Common myeloid progenitor, CD34-positive (primary cell): ENCODE results near the gene TTC34.

Source experiments
- CTCF ChIA-PET: fragments of 350-600 bp; sonication (Branson Sonifier 250); formaldehyde crosslinking; loops from one replicate; lab custom pipeline; 2021; ENCODE audit warnings: antibody characterized with exemption; lab: Charles Lee
- POLR2A ChIA-PET: fragments of 350-600 bp; sonication (Branson Sonifier 250); formaldehyde crosslinking; loops from one replicate; lab custom pipeline; 2021; ENCODE audit warnings: antibody characterized with exemption; lab: Charles Lee
- DNase-seq, 3 donors: peaks; one replicate each; pipeline versions ENCODE4 v3.0.0 to v3.0.0-alpha.2; 2013
- H3K27ac ChIP-seq, 2 experiments: 1 replicate in 1 of 2; 2 replicates in 1 of 2; pipeline ENCODE4 v1.7.0; 2013; ENCODE audit warnings: inconsistent platforms in 2 of 2, low read length in 2 of 2, mild to moderate bottlenecking in 2 of 2, low read depth in 1 of 2, moderate library complexity in 1 of 2; ENCODE audit not compliant: severe bottlenecking in 2 of 2, insufficient read depth in 1 of 2, poor library complexity in 1 of 2
- H3K27me3 ChIP-seq, 5 experiments: replicated peaks in 2 of 5; 1 replicate in 3 of 5; 2 replicates in 2 of 5; pipeline versions ENCODE4 v1.6.1 to v1.7.0; 2013; ENCODE audit warnings: low read length in 4 of 5, mild to moderate bottlenecking in 2 of 5, moderate library complexity in 2 of 5, inconsistent platforms in 1 of 5; ENCODE audit not compliant: insufficient read depth in 5 of 5, control insufficient read depth in 4 of 5
- H3K36me3 ChIP-seq, 4 experiments: 1 replicate in 2 of 4; 2 replicates in 2 of 4; pipeline versions ENCODE4 v1.6.1 to v1.7.0; 2013; ENCODE audit warnings: low read length in 3 of 4, control low read depth in 1 of 4, mild to moderate bottlenecking in 1 of 4; ENCODE audit not compliant: control insufficient read depth in 4 of 4, insufficient read depth in 4 of 4
- H3K4me1 ChIP-seq, 4 experiments: 1 replicate in 3 of 4; 2 replicates in 1 of 4; pipeline versions ENCODE4 v1.6.1 to v1.7.1; 2013; ENCODE audit warnings: low read length in 3 of 4, mild to moderate bottlenecking in 3 of 4, control low read depth in 1 of 4, inconsistent platforms in 1 of 4, moderate library complexity in 1 of 4; ENCODE audit not compliant: control insufficient read depth in 4 of 4, insufficient read depth in 4 of 4; ENCODE audit errors: control extremely low read depth in 1 of 4
- H3K4me3 ChIP-seq, 7 experiments: 1 replicate in 4 of 7; 2 replicates in 3 of 7; pipeline versions ENCODE4 v1.5.1 to v1.7.0; 2013; ENCODE audit warnings: mild to moderate bottlenecking in 7 of 7, low read length in 6 of 7, moderate library complexity in 6 of 7, inconsistent platforms in 2 of 7, low read depth in 2 of 7, control low read depth in 1 of 7; ENCODE audit not compliant: insufficient read depth in 4 of 7, control insufficient read depth in 1 of 7; ENCODE audit errors: extremely low read depth in 1 of 7
- H3K9me3 ChIP-seq, 5 experiments: 1 replicate in 4 of 5; 2 replicates in 1 of 5; pipeline versions ENCODE4 v1.6.1 to v1.7.1; 2013; ENCODE audit warnings: low read length in 4 of 5, mild to moderate bottlenecking in 2 of 5, inconsistent platforms in 1 of 5, low read depth in 1 of 5, moderate library complexity in 1 of 5; ENCODE audit not compliant: control insufficient read depth in 4 of 5, insufficient read depth in 2 of 5; ENCODE audit errors: control extremely low read depth in 1 of 5
- WGBS: methylation state at CpG from one replicate; pipeline ENCODE4 v1.1.5; 2013; ENCODE audit not compliant: insufficient coverage; 5-methylcytosine and 5-hydroxymethylcytosine counted together

The TTC34 gene

DNA sequence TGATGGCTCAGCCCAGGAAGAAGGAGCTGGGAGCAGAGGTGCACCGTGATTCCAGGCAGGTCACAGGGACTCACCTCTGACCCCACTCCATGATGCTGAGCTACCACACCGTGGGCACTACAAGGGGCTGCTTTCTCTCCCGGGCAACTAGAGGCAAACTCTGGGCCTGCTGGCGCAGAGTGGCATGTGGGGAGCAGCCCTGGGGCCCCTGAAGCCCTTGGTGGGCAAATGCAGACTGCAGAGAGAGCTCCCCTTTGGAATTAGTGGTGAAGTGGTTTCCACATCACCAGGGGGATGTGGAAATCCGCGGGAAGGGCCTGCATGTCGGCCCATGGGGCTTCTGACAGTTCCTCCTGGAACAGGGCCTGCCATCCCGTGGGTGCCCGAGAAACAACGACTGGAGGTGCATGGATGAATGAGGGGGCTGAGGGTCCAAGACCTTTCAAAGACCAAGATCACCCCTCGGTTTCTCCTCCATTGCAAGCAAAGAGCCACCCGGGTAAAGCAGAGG, 156.8 kb downstream of the TTC34 start:
- Histone ChIP-seq H3K4me3 (no peak overlapping the region), H3K36me3 (no peaks in the 10 kb centered on the region), H3K9me3 (peaks cover 0 to 29% (median 19%) of the 10 kb centered on the region in 5 experiments), H3K27ac (no peak overlapping the region), H3K4me1 (peaks cover 0 to 23% (median 20%) of the 10 kb centered on the region in 4 experiments), H3K27me3 (peaks cover 0 to 7% (median 0%) of the 10 kb centered on the region in 5 experiments)
- ChIA-PET POLR2A (no interaction called here), CTCF (interaction anchor here (0.9 to 1.5 kb wide), 2 partner anchors 25 to 88 kb away, joined by 3 read pairs; partner anchors contain the start of gene TNFRSF14)
- DNase-seq = no peak
- WGBS = 95% methylated on average over 8 of the region's 12 CpGs

DNA sequence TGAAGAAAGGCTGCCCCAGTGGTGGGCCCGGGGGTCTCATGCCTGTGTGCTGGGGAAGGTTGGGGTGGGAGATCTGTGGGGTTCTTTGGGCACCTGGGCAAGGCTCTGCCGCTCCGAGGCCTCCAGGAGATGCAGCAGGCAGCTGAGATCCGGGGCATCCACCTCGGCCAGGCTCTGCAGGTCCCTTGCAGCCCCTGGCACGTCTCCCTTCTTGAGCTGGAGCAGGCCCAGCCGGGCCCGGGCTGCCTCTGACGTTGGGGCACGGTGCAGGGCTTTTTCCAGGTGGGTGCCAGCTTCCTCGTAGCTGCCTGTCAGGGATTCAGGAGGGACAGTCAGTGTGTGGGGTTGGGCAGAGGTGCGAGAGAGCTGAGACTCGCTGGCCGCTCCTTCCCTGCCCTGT, 157.3 kb downstream of the TTC34 start:
- H3K4me1 ChIP-seq = peaks cover 0 to 23% (median 20%) of the 10 kb centered on the region in 4 experiments
- no peak overlapping the region for H3K4me3 ChIP-seq
- ChIA-PET POLR2A (interaction anchor here (1.8 kb wide), 1 partner anchor 88 kb away, joined by 5 read pairs; the partner anchor contains the start of gene TNFRSF14), CTCF (interaction anchor here (0.9 to 1.5 kb wide), 3 partner anchors 24 to 88 kb away, joined by 3 read pairs; partner anchors contain the start of gene TNFRSF14)
- H3K27ac ChIP-seq = no peak overlapping the region
- H3K9me3 ChIP-seq = peaks cover 0 to 28% (median 19%) of the 10 kb centered on the region in 5 experiments
- WGBS = 95% methylated on average over 13 of the region's 14 CpGs
- no peaks in the 10 kb centered on the region for H3K36me3 ChIP-seq
- H3K27me3 ChIP-seq = peaks cover 0 to 5% (median 0%) of the 10 kb centered on the region in 5 experiments
- DNase-seq = no peak

DNA sequence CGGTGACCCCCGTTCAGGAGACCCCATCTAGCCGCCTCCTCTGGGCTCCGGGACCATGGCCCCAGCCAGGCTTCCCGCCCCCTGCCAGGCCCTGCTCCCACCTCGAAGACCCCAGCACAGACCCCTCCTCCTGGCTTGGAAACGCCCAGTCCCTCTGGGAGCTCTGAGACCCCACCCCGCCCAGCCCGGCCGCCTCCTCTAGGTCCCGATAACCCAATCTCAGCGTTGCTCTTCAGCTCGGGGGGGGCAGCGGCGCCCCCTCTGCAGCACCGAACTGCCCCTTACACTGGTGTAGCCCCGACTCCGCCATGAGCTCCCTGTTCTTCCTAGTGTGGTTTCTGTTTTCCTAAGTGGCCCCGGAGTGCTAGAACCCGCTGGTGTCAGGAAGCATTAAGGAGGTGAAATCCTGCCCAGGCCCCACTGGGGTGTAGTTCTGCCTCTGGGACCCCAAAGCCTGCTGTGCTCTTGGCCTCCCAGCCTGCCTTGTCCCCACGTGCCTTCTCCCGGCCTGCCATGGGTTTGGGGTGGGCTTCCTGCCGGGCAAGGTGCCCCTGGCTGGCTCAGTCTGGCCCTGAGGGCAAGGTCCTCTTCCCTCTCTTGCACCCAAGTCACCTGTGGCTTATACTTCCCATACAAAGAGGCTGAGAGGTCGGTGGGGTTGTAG, 157.9 kb downstream of the TTC34 start:
- WGBS = 11% methylated on average over 21 of the region's 24 CpGs
- Histone ChIP-seq H3K27me3 (peaks cover 0 to 2% (median 0%) of the 10 kb centered on the region in 5 experiments), H3K4me3 (peak overlapping the region; percentile 40 to 82 (median 79)), H3K4me1 (peaks cover 0 to 23% (median 20%) of the 10 kb centered on the region in 4 experiments), H3K9me3 (peaks cover 0 to 21% (median 16%) of the 10 kb centered on the region in 5 experiments), H3K27ac (no peak overlapping the region), H3K36me3 (no peaks in the 10 kb centered on the region)
- no peak for DNase-seq
- POLR2A ChIA-PET = interaction anchor here (1.8 kb wide), 1 partner anchor 87 kb away, joined by 5 read pairs; the partner anchor contains the start of gene TNFRSF14
- CTCF ChIA-PET = interaction anchor here (0.9 to 1.0 kb wide), 2 partner anchors 66 to 87 kb away, joined by 3 read pairs; partner anchors contain the start of gene TNFRSF14

DNA sequence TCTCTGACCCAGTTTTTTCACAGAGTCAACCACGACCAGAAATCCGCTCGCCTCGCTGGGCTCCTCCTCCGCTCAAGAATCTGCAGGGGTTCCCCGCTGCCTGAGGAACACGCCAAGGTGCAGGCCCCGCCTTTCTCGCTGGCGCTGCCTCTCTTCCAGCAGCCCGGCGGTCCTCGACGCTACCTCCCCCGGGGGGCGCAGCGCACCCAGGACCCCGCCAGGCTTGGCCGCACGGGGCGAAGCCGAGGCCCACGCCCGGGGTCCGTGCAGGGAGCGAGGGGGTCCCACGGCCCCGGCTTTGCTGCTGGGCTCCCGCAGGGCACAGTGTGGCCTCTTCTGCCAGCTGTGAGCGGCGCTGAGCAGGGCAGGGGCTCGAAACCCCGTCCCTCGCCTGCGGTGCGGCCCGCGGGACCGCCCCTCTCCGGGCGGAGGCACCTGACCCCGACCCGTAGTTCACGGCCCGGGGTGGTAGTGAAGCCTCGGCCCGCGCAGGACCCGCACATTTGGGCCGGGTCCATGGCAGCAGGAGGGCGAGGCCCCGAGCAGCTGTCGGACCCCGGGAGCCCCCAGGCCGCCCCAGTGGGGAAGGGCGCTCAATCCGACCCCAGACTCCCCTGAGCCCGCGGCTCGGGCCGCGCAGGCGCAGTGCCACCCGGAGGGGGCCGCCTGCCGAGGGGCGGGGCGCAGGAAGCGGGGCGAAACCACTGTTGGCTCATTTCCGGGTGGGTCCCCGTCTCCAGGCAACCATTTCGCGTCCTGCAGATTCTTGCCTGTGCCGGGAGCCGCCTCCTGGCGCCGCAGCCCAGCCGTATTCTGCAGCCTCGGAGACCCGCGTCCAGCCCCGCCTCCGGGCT, 158.7 kb downstream of the TTC34 start:
- peaks cover 0 to 23% (median 20%) of the 10 kb centered on the region in 4 experiments for H3K4me1 ChIP-seq
- peaks cover 0 to 4% (median 0%) of the 10 kb centered on the region in 5 experiments for H3K27me3 ChIP-seq
- no peaks in the 10 kb centered on the region for H3K36me3 ChIP-seq
- H3K9me3 ChIP-seq = peaks cover 0 to 14% (median 10%) of the 10 kb centered on the region in 5 experiments
- peak overlapping the region; percentile 50 to 81 for H3K27ac ChIP-seq
- ChIA-PET CTCF (interaction anchor here (1.0 kb wide), 1 partner anchor 87 kb away, joined by 3 read pairs; the partner anchor contains the start of gene TNFRSF14), POLR2A (interaction anchor here (1.8 kb wide), 1 partner anchor 87 kb away, joined by 5 read pairs; the partner anchor contains the start of gene TNFRSF14)
- H3K4me3 ChIP-seq = peak overlapping the region; percentile 49 to 82 (median 79)
- 0% methylated on average over 84 of the region's 84 CpGs for WGBS
- DNase-seq = peak; percentile 92 to 96 (median 96)

DNA sequence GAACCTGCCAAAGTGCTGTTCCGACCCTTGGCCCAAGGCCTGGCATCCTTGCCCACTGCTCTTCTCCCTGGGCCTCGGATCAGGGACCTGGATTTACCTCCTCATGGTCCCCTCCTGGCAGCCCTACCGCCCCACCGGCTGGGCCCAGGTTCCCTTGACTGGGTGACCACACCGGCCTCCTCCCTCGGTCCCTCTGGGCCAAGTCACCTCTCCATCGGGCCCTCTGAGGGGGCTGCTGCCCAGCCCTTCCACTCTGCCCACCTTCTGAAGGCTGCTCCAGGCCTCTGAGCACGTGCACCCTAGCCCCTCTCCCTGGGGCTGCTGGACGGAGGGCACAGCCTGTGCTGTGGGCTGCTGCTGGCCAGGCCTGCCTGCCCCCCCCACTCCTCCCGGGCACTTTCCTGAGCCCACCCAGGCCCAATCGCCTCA, 159.3 kb downstream of the TTC34 start:
- peak overlapping the region in 1 of 2 experiments; percentile 81 for H3K27ac ChIP-seq
- peaks cover 0 to 23% (median 20%) of the 10 kb centered on the region in 4 experiments for H3K4me1 ChIP-seq
- DNase-seq = no peak
- WGBS = 50% methylated on average over 9 of the region's 11 CpGs
- CTCF ChIA-PET = no interaction called here
- H3K36me3 ChIP-seq = no peaks in the 10 kb centered on the region
- POLR2A ChIA-PET = interaction anchor here (1.8 kb wide), 1 partner anchor 86 kb away, joined by 5 read pairs; the partner anchor contains the start of gene TNFRSF14
- H3K27me3 ChIP-seq = peaks cover 0 to 11% (median 2%) of the 10 kb centered on the region in 5 experiments
- peaks cover 0 to 18% (median 10%) of the 10 kb centered on the region in 5 experiments for H3K9me3 ChIP-seq
- H3K4me3 ChIP-seq = peak overlapping the region; percentile 49 to 82 (median 79)

DNA sequence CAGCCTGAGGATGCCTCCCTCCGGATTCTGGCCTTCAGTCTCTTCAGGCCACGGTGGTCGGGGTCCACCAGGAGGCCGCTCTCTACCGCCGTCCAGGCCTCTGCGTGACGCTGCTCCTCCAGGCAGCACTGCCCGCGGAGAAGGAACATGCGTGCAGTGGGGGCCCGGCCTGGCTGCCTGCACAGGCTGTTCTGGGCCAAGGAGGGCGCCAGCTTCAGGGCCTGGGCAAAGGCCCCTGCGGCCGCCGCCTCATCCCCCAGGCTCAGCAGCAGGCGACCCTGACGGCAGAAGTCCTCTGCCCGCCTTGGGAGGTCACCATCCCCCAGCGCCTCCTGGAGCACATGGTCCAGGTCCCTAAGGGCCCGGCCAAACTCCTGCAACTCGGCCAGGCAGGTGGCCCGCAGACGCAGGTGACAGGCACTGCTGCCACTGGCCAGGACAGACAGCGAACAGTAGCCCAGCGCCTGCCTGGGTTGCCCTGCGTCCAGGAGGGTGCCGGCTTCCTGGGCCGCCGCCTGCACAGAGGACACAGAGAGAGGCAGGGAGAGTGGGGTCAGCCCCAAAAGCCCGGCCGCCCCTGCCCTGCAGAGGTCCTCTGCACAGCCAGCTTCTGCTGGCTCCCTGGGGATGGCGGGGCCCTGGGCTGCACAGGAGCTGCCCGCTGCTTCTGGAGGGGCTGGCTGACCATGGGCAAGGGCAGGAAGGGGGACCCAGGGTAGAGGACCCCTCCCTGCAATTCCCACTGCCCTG, 159.9 kb downstream of the TTC34 start:
- 97% methylated on average over 34 of the region's 34 CpGs for WGBS
- POLR2A ChIA-PET = no interaction called here
- peak overlapping the region in 3 of 7 experiments; percentile 80 to 82 (median 82) for H3K4me3 ChIP-seq

More for the DNA sequence above, 159.9 kb downstream of the TTC34 start:
- CTCF ChIA-PET = no interaction called here
- Histone ChIP-seq H3K4me1 (peaks cover 0 to 23% (median 20%) of the 10 kb centered on the region in 4 experiments), H3K27ac (no peak overlapping the region), H3K36me3 (no peaks in the 10 kb centered on the region), H3K27me3 (peaks cover 0 to 16% (median 2%) of the 10 kb centered on the region in 5 experiments), H3K9me3 (peaks cover 0 to 20% (median 13%) of the 10 kb centered on the region in 5 experiments)
- DNase-seq = no peak
